ENCODE results near the gene CYREN. TPM values are rescaled to one million over a fixed set of nuclear protein-coding genes. Genes with fewer than 3 reads are reported as not detected.

CYREN gene
- total and polyA plus RNA-seq, 2 experiments from 2014 or later, result 22.7 to 70.6 TPM

DNA sequence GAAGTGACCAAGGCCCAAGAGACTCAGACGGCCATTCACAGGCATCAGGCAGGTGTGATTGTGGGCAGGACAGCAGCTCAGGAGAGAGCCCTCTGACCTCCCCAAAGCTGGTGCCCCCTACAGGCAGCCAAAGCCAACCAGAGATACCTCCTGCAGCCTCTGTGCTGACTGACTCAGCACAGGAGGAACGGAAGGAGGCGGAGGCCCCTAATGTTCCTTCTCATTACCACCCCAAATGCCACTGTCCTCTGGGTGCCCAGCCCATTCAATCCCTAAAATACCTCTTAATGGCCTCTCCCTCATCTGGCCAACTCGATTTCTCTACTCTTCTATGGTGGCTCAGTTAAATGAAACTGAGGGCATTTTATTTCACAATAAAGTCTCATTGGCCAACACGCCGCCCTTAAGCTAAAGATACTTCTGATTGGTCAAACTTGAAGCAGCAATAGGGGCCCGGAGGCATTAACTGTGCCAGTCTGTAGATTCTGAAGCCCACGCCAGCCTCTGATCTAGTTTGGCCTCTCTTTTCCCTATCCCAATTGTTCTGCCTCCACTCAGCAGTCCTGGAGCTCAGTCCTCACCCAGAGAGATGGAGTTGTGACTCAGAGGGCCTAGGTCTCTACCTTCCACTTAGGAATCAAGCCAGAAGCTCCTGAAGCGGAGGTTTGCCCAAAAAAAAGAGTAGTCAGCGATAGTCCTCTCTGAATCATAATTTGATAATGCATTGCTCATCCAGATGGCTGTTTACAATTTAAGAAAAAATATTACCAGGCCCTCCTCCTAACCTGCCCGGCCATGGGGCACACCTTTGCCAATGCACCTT, 1.2 kb downstream of the CYREN start:
- DNase-seq (ENCODE audit: low spot score) (peak; percentile 79), ATAC-seq (peak; percentile 55)
- no peak for TF ChIP-seq ZNF331 (CRISPR knock-in tag; IDR thresholded peaks at IDR 0.05; ENCODE audit: low read depth)
- TF ChIP-seq, protein P1, sequence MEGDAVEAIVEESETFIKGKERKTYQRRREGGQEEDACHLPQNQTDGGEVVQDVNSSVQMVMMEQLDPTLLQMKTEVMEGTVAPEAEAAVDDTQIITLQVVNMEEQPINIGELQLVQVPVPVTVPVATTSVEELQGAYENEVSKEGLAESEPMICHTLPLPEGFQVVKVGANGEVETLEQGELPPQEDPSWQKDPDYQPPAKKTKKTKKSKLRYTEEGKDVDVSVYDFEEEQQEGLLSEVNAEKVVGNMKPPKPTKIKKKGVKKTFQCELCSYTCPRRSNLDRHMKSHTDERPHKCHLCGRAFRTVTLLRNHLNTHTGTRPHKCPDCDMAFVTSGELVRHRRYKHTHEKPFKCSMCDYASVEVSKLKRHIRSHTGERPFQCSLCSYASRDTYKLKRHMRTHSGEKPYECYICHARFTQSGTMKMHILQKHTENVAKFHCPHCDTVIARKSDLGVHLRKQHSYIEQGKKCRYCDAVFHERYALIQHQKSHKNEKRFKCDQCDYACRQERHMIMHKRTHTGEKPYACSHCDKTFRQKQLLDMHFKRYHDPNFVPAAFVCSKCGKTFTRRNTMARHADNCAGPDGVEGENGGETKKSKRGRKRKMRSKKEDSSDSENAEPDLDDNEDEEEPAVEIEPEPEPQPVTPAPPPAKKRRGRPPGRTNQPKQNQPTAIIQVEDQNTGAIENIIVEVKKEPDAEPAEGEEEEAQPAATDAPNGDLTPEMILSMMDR (conservative IDR thresholded peaks at IDR 0.05; ENCODE audit: low read depth in 2 of 2), result peak; percentile 51 to 79
- peaks cover 7% of the 10 kb centered on the region for H3F3A ChIP-seq (replicated peaks; ENCODE audit: low read depth)
- peaks cover 16% of the 10 kb centered on the region for H3K79me2 ChIP-seq (replicated peaks; ENCODE audit: insufficient read depth)
- H2AFZ ChIP-seq, result no peak overlapping the region; the same call in 1 of the 2 replicates
- H3K36me3 ChIP-seq (ENCODE audit: insufficient read depth), result peaks cover 5% of the 10 kb centered on the region; the same call in 1 of the 2 replicates
- H3K4me1 Mint-ChIP-seq, result peaks cover 34% of the 10 kb centered on the region
- peak overlapping the region; percentile 80 for H3K4me3 ChIP-seq
- H3K27ac Mint-ChIP-seq, result peak overlapping the region; percentile 95
- peak overlapping the region; percentile 97 for H3K27ac ChIP-seq (ENCODE audit: low read depth)
- peaks cover 25% of the 10 kb centered on the region for H3K27me3 Mint-ChIP-seq (ENCODE audit: insufficient read depth, low read depth, poor library complexity)
- peaks cover 4% of the 10 kb centered on the region; the same call in 1 of the 2 replicates for H4K20me1 ChIP-seq (replicated peaks; ENCODE audit: insufficient read depth)
- H3K4me2 ChIP-seq, result peak overlapping the region; percentile 94
- H3K9me2 ChIP-seq (ENCODE audit: insufficient read depth), result no peaks in the 10 kb centered on the region
- no peaks in the 10 kb centered on the region for H3K27me3 ChIP-seq (ENCODE audit: insufficient read depth)
- no peaks in the 10 kb centered on the region; the same call in none of the 3 replicates for H3K9me3 Mint-ChIP-seq
- peak overlapping the region; percentile 92 for H3K4me3 Mint-ChIP-seq
- peaks cover 56% of the 10 kb centered on the region for H3K36me3 Mint-ChIP-seq (ENCODE audit: low read depth)
- H3K4me1 ChIP-seq (ENCODE audit: insufficient read depth), result peaks cover 20% of the 10 kb centered on the region

DNA sequence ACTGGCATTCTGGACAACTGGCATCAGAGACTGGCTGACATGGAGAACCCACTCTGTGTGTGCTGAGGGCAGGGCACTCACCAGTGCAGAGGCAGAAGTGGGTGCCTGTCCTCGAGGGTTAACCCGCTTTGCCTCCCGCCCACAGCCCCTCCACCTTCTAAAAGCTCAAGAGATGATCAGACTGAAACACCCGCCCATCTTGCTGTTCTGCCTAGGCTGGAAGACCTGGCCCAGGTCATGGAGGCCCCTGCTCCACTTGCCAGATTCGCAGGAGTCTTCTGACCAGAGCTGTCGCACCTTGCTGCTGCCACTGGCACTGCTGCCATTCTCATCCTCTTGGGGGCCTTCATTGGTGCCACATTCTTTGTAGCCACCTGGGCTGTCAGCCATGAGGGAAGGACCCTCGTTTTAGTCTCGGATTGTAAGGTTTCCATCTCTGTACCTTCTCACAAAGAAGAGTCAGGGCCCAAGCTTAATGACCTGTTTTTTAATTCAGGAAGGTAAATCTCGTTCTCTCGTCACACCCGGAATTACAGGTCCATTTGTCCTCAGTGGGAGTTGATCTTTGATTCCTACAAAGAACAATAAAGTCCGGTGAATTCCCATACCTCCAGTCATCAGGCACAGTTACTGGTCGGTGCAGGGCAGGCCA, 1.9 kb downstream of the CYREN start:
- Mint-ChIP-seq H3K27ac (peak overlapping the region; percentile 95; the same call in 1 of the 2 replicates), H3K9me3 (peaks cover 6% of the 10 kb centered on the region), H3K36me3 (ENCODE audit: low read depth) (peaks cover 63% of the 10 kb centered on the region), H3K27me3 (ENCODE audit: insufficient read depth, low read depth, poor library complexity) (peaks cover 25% of the 10 kb centered on the region), H3K4me3 (peak overlapping the region; percentile 92), H3K4me1 (peaks cover 34% of the 10 kb centered on the region)
- Histone ChIP-seq H3K4me3 (no peak overlapping the region), H3K79me2 (replicated peaks; ENCODE audit: insufficient read depth) (peaks cover 16% of the 10 kb centered on the region), H3K4me2 (peak overlapping the region; percentile 94; the same call in 1 of the 2 replicates), H3K27me3 (ENCODE audit: insufficient read depth) (no peaks in the 10 kb centered on the region), H3K9me2 (ENCODE audit: insufficient read depth) (no peaks in the 10 kb centered on the region), H3K4me1 (ENCODE audit: insufficient read depth) (peaks cover 20% of the 10 kb centered on the region), H3F3A (replicated peaks; ENCODE audit: low read depth) (peaks cover 7% of the 10 kb centered on the region), H3K27ac (ENCODE audit: low read depth) (no peak overlapping the region), H3K36me3 (ENCODE audit: insufficient read depth) (peaks cover 5% of the 10 kb centered on the region; the same call in 1 of the 2 replicates), H2AFZ (no peak overlapping the region), H4K20me1 (replicated peaks; ENCODE audit: insufficient read depth) (peaks cover 4% of the 10 kb centered on the region; the same call in 1 of the 2 replicates)
- DNase-seq (ENCODE audit: low spot score) (no peak), ATAC-seq (no peak)
- no peak for TF ChIP-seq ZNF114 (CRISPR knock-in tag; IDR thresholded peaks at IDR 0.05)
- TF ChIP-seq NANOG (IDR thresholded peaks at IDR 0.05; ENCODE audit: borderline replicate concordance), result no peak
- TF ChIP-seq POLR2AphosphoS5 (IDR thresholded peaks at IDR 0.05; ENCODE audit: low read depth), result no peak
- TF ChIP-seq ZNF331 (CRISPR knock-in tag; IDR thresholded peaks at IDR 0.05; ENCODE audit: low read depth), result no peak
- TF ChIP-seq, protein P1 (conservative IDR thresholded peaks at IDR 0.05; ENCODE audit: low read depth in 2 of 2), result no peak
- TF ChIP-seq EZH2phosphoT487 (IDR thresholded peaks at IDR 0.05; ENCODE audit: unreplicated experiment), result no peak
- no peak for TF ChIP-seq STAT1 (IDR thresholded peaks at IDR 0.05; ENCODE audit: unreplicated experiment)
- TF ChIP-seq JUNB (IDR thresholded peaks at IDR 0.05; ENCODE audit: unreplicated experiment), result no peak
- TF ChIP-seq CREB1 (CRISPR knock-in tag; IDR thresholded peaks at IDR 0.05; ENCODE audit: low read depth), result no peak
- TF ChIP-seq, protein P2, sequence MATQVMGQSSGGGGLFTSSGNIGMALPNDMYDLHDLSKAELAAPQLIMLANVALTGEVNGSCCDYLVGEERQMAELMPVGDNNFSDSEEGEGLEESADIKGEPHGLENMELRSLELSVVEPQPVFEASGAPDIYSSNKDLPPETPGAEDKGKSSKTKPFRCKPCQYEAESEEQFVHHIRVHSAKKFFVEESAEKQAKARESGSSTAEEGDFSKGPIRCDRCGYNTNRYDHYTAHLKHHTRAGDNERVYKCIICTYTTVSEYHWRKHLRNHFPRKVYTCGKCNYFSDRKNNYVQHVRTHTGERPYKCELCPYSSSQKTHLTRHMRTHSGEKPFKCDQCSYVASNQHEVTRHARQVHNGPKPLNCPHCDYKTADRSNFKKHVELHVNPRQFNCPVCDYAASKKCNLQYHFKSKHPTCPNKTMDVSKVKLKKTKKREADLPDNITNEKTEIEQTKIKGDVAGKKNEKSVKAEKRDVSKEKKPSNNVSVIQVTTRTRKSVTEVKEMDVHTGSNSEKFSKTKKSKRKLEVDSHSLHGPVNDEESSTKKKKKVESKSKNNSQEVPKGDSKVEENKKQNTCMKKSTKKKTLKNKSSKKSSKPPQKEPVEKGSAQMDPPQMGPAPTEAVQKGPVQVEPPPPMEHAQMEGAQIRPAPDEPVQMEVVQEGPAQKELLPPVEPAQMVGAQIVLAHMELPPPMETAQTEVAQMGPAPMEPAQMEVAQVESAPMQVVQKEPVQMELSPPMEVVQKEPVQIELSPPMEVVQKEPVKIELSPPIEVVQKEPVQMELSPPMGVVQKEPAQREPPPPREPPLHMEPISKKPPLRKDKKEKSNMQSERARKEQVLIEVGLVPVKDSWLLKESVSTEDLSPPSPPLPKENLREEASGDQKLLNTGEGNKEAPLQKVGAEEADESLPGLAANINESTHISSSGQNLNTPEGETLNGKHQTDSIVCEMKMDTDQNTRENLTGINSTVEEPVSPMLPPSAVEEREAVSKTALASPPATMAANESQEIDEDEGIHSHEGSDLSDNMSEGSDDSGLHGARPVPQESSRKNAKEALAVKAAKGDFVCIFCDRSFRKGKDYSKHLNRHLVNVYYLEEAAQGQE (IDR thresholded peaks at IDR 0.05; ENCODE audit: unreplicated experiment), result no peak
- no peak for TF ChIP-seq ETS1 (IDR thresholded peaks at IDR 0.05)
- no peak for TF ChIP-seq EZH2 (IDR thresholded peaks at IDR 0.05; ENCODE audit: low read depth, unreplicated experiment)
